MM.1S (cell line): Measurements from ENCODE around the gene PER1.
"Not testable (repeated sequence)": the region's sequence is repeated elsewhere in the genome, so short reads cannot be mapped to it uniquely, and the experiment has no call there.

Experiments
- DNase-seq: peaks from one replicate; pipeline ENCODE4 v3.0.0-alpha.2; 2015
- H2AFZ ChIP-seq: fragments of 300-600 bp; sonication (generic); 2 replicates; pipeline ENCODE4 v1.6.0; 2016; ENCODE audit warnings: antibody characterized with exemption, low read length
- H3F3A ChIP-seq: fragments of 300-600 bp; sonication (generic); 2 replicates; pipeline ENCODE4 v1.6.1; 2016; ENCODE audit warnings: mild to moderate bottlenecking, antibody characterized with exemption, low read length, moderate library complexity, mixed read lengths; ENCODE audit not compliant: insufficient read depth
- H3K27ac ChIP-seq: fragments of 300-600 bp; sonication (generic); 2 replicates; pipeline ENCODE4 v1.5.1; 2016; ENCODE audit warnings: mild to moderate bottlenecking, low read length
- H3K27me3 ChIP-seq: fragments of 300-600 bp; sonication (generic); replicated peaks from 2 replicates; pipeline ENCODE4 v1.6.0; 2016; ENCODE audit warnings: low read length; ENCODE audit not compliant: insufficient read depth
- H3K36me3 ChIP-seq: fragments of 300-600 bp; sonication (generic); replicated peaks from 2 replicates; pipeline ENCODE4 v1.6.1; 2016; ENCODE audit warnings: mild to moderate bottlenecking, low read length, mixed read lengths; ENCODE audit not compliant: insufficient read depth
- H3K4me1 ChIP-seq: fragments of 300-600 bp; sonication (generic); 2 replicates; pipeline ENCODE4 v1.6.1; 2016; ENCODE audit warnings: low read length, mixed read lengths
- H3K4me2 ChIP-seq: fragments of 300-600 bp; sonication (generic); 2 replicates; pipeline ENCODE4 v1.6.0; 2016; ENCODE audit warnings: low read depth, low read length
- H3K4me3 ChIP-seq: fragments of 300-600 bp; sonication (generic); 2 replicates; pipeline ENCODE4 v1.5.1; 2016; ENCODE audit warnings: low read length, mixed read lengths
- H3K79me2 ChIP-seq: fragments of 300-600 bp; sonication (generic); 2 replicates; pipeline ENCODE4 v1.6.1; 2016; ENCODE audit warnings: mixed run types, low read length, mixed read lengths
- H3K9ac ChIP-seq: fragments of 300-600 bp; sonication (generic); 2 replicates; pipeline ENCODE4 v1.6.1; 2016; ENCODE audit warnings: low read length, mixed read lengths
- H3K9me2 ChIP-seq: fragments of 300-600 bp; sonication (generic); replicated peaks from 2 replicates; pipeline ENCODE4 v1.6.1; 2016; ENCODE audit warnings: mild to moderate bottlenecking, low read length, mixed read lengths; ENCODE audit not compliant: insufficient read depth
- H3K9me3 ChIP-seq: fragments of 300-600 bp; sonication (generic); replicated peaks from 2 replicates; pipeline ENCODE4 v1.6.1; 2016; ENCODE audit warnings: mild to moderate bottlenecking, low read length, mixed read lengths; ENCODE audit not compliant: insufficient read depth
- H4K20me1 ChIP-seq: fragments of 300-600 bp; sonication (generic); 2 replicates; pipeline ENCODE4 v1.6.1; 2016; ENCODE audit warnings: mild to moderate bottlenecking, low read length, moderate library complexity, mixed read lengths; ENCODE audit not compliant: insufficient read depth
- EZH2 ChIP-seq: fragments of 300-600 bp; sonication (generic); optimal IDR thresholded peaks from 2 replicates; pipeline ENCODE3; 2017; ENCODE audit warnings: low read depth, mild to moderate bottlenecking, antibody characterized with exemption, low read length, mixed read lengths
- EZH2phosphoT487 ChIP-seq: fragments of 300-600 bp; sonication (generic); IDR thresholded peaks from 2 replicates; pipeline ENCODE4 v1.6.1; 2018; ENCODE audit warnings: antibody characterized with exemption, low read length
- TF ChIP-seq, protein P1 (sequence below): fragments of 300-600 bp; sonication (generic); IDR thresholded peaks from 2 replicates; pipeline ENCODE4 v1.5.1; 2016; ENCODE audit warnings: antibody characterized with exemption, low read length, mixed read lengths

The PER1 gene

DNA sequence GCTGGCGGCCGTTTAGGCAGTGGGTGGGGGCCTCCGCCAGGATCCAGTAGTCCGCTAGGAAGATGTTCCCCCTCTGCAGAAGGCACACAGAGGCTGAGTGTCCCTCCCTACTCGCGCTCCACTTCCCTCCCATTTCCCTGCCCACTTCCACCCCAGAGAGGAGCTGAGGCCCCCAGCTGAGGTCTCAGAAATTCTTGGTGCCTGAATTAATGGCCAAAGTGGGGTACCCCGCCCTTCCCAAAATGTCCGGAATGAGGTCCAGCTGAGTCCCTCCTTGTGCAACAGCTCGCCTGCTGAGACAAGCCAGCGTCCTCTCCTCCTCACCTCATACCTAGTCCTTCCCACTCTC is 41.8 kb downstream of the PER1 start:
- no peak for DNase-seq
- TF ChIP-seq EZH2phosphoT487: no peak
- TF ChIP-seq, protein P1, sequence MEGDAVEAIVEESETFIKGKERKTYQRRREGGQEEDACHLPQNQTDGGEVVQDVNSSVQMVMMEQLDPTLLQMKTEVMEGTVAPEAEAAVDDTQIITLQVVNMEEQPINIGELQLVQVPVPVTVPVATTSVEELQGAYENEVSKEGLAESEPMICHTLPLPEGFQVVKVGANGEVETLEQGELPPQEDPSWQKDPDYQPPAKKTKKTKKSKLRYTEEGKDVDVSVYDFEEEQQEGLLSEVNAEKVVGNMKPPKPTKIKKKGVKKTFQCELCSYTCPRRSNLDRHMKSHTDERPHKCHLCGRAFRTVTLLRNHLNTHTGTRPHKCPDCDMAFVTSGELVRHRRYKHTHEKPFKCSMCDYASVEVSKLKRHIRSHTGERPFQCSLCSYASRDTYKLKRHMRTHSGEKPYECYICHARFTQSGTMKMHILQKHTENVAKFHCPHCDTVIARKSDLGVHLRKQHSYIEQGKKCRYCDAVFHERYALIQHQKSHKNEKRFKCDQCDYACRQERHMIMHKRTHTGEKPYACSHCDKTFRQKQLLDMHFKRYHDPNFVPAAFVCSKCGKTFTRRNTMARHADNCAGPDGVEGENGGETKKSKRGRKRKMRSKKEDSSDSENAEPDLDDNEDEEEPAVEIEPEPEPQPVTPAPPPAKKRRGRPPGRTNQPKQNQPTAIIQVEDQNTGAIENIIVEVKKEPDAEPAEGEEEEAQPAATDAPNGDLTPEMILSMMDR: no peak; the same call in 1 of the 2 replicates
- no peak for TF ChIP-seq EZH2
- Histone ChIP-seq H3K27ac (no peak overlapping the region), H3K9ac (no peak overlapping the region), H2AFZ (no peak overlapping the region), H3K27me3 (peaks cover 74% of the 10 kb centered on the region), H3K9me2 (no peaks in the 10 kb centered on the region), H3K4me2 (peak overlapping the region; percentile 99; the same call in 1 of the 2 replicates), H3K4me3 (peak overlapping the region; percentile 67; the same call in 1 of the 2 replicates), H3K79me2 (no peaks in the 10 kb centered on the region), H3K9me3 (no peaks in the 10 kb centered on the region), H3F3A (no peaks in the 10 kb centered on the region; the same call in 1 of the 2 replicates), H3K36me3 (no peaks in the 10 kb centered on the region), H4K20me1 (no peaks in the 10 kb centered on the region), H3K4me1 (no peaks in the 10 kb centered on the region)

DNA sequence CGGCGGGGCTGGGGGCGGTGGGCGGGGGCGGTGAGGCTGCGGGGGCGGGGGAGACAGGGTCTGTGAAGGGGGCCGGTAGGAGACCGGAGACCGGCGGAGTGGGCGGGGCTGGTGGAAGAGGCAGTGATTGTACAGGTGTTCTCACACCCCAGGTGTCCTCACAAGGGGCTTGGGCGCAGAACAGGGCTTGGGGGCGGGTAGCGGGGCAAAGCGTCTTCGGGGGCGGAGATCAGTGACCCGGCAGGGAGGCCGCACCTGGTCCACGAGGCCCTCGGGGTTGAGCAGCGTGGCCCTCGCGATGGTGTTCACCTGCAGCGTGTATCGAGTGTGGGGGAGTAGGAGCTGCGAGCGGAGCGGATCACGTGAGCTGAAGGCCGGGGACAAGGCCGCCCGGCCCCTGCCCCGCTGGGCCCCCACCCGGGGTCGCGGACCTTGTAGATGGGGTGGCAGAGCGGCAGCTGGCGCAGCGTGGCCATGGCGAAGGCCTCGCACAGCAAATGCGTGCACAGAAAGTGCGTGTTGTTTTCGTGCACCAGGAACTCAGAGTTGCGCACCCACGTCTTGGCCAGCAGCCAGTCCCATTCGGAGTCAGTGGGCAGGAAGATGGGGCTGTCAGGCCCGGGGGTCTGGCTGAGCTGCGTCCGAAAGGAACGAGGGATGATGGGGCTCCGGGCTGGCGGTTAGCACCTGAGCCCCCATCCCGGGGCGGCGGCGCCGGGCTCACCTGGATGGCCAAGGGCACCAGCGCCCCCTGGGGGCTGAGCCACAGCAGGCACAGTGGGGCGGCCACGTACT is 42.3 kb downstream of the PER1 start:
- Histone ChIP-seq H3K9ac (no peak overlapping the region), H3K27ac (no peak overlapping the region), H3K4me2 (peak overlapping the region; percentile 99), H3K36me3 (no peaks in the 10 kb centered on the region), H4K20me1 (no peaks in the 10 kb centered on the region), H3K9me3 (no peaks in the 10 kb centered on the region), H3K4me3 (peak overlapping the region; percentile 67), H3K79me2 (no peaks in the 10 kb centered on the region), H3F3A (no peaks in the 10 kb centered on the region; the same call in 1 of the 2 replicates), H2AFZ (peak overlapping the region; percentile 83), H3K9me2 (no peaks in the 10 kb centered on the region), H3K27me3 (peaks cover 74% of the 10 kb centered on the region), H3K4me1 (no peaks in the 10 kb centered on the region)
- TF ChIP-seq EZH2phosphoT487: no peak
- TF ChIP-seq, protein P1: peak; percentile 92
- DNase-seq: peak; percentile 72

DNA sequence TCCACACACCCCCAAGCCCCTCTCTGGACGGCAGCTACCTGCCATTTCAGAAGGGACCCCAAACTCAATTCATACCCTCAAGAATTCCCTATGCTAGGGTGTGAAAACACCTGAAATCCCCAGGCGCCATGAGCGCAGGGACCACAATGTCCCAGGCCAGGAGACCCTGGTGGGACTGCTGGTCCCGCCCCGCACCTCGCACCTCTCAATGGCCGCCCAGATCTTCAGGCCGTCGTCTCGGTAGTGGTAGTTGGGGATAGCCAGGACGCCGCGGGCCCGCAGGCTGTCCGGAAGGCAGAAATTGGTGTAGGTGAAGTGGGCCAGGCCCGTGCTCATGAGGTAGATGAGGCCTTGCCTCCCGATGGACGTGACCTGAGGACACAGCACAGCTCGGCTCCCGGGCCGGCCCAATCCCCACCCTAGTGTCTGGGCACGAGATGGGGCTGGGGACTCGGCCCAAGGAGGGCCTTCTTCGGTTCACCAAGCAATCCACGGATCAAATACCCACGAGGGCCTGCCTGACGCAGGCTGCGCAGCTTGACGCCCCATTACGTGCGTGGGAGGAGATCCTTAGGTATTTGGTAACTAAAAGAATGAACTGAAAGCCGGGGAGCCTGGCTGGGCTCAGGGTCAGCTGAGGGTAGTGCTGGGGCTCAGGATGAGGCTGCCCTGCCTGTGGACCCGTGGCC is 43.1 kb downstream of the PER1 start:
- Histone ChIP-seq H3K4me2 (no peak overlapping the region), H3K9me3 (no peaks in the 10 kb centered on the region), H4K20me1 (no peaks in the 10 kb centered on the region), H3K9ac (no peak overlapping the region), H3F3A (no peaks in the 10 kb centered on the region; the same call in 1 of the 2 replicates), H3K4me3 (no peak overlapping the region), H3K27ac (no peak overlapping the region), H3K36me3 (no peaks in the 10 kb centered on the region), H3K79me2 (no peaks in the 10 kb centered on the region), H3K4me1 (no peaks in the 10 kb centered on the region), H3K9me2 (no peaks in the 10 kb centered on the region), H3K27me3 (peaks cover 74% of the 10 kb centered on the region), H2AFZ (no peak overlapping the region)
- no peak for TF ChIP-seq EZH2
- TF ChIP-seq, protein P1: no peak
- TF ChIP-seq EZH2phosphoT487: no peak
- DNase-seq: no peak

DNA sequence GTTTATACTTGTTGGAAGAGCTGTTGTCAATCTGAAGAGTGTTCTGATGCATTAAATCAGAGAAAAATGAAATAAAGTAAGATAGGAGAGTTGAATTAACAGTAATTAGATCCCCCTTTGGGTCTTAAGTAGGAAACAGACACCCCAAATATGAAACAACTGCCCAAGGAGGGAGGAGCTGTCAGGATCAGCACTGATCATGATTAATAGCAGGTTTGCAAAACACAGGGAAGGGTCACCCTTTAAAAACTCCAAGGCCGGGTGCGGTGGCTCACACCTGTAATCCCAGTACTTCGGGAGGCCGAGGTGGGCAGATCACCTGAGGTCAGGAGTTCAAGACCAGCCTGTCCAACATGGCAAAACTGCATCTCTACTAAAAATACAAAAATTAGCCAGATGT is 45.2 kb downstream of the PER1 start:
- DNase-seq, H3K9ac ChIP-seq, H3K4me2 ChIP-seq, H3K4me3 ChIP-seq, H3K9me3 ChIP-seq, H3K27ac ChIP-seq, H3K4me1 ChIP-seq, H3K9me2 ChIP-seq, H4K20me1 ChIP-seq, H3K79me2 ChIP-seq, H2AFZ ChIP-seq, H3K36me3 ChIP-seq, H3F3A ChIP-seq: not testable (repeated sequence)
- H3K27me3 ChIP-seq: peaks cover 70% of the 10 kb centered on the region
